Hematopoietic multipotent progenitor cell treated with erythropoietin and hydrocortisone succinate and interleukin-3 and kit ligand, for 6 days (in vitro differentiated cells): ENCODE measurements around the gene SMC1B.
A peak's percentile ranks its signal among the peaks of the same experiment; 100 is the strongest.
"Not testable (repeated sequence)": the region's sequence is repeated elsewhere in the genome, so short reads cannot be mapped to it uniquely, and the experiment has no call there.

Source experiments
- DNase-seq: peaks from one replicate; pipeline ENCODE4 v3.0.0-alpha.2; 2015

Gene SMC1B

DNA sequence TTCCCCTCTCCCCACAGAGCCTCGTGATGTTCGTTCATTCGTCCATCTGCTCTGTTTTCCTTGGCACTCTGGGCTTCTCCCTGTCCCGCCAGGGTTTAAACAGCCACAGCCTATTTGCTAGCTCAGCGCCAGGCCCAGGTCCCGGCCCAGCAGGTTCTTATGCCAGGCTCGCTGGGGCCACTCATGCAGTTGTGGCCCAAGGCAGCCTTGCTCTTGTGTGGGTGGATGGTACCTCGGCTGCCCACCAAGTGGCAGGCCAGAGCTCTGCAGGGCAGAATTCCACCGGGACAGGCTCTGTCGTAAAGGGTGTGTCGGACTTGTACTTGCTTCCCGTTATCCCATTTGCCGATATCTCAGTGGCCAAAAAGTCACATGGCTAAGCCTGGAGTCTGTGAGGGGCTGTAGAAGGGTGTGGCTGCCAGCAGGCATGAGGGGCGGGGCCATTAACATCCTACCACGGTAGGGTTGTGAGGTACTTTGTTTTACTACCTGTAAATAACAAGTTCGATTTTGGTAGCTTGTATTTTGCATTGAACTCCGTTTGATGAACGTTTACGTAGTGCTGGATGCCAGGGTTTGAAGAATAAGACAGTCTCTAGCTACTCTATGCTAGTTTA lies 95.7 kb downstream of the SMC1B start:
- DNase-seq = no peak

DNA sequence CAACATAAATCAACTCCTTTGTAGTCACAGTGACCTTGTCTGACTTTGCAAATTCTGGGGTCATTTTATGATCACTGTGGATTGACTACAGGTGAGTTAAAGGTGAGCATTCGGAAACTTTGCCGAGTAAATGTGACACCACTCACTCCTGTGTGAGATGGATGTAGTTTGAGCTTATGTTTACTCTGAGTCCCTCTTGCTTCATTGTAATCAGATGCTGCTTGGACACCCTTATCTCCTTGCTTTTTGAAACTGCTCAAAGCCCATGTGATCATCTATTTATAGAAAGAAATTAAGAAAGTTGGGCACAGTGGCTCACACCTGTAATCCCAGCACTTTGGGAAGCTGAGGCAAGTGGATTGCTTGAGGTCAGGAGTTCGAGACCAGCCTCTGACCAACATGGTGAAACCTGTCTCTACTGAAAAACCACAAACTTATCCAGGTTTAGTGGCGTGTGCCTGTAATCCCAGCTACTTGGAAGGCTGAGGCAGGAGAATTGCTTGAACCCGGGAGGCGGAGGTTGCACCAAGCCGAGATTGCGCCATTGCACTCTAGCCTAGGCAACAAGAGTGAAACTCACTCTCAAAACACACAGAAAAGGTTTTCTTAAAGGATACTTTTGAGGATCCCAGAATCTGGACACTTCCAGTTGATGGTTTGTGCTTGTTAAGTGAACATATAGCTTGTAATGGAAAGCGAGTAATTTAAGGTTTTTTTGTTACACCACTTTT lies 96.4 kb downstream of the SMC1B start:
- DNase-seq = no peak

DNA sequence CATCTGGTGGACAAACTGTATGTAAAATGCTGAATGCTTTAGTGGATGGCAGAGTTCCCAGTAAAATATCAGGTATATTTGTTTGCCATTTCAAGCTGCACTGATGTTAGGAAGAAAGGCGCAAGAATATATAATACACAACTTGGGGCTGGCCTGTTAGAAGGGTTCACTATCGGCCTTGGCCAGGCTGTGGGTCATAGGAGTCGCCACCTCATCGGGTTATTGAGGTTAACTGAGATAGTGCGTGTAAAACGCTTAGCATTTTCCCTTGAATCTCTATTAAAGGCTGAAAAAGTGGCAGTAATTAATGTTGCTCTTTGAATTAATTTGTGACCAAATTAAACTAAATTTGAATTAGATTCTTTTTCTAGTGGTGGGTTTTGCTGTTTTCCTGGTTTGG lies 98.6 kb downstream of the SMC1B start:
- DNase-seq = peak; percentile 81

DNA sequence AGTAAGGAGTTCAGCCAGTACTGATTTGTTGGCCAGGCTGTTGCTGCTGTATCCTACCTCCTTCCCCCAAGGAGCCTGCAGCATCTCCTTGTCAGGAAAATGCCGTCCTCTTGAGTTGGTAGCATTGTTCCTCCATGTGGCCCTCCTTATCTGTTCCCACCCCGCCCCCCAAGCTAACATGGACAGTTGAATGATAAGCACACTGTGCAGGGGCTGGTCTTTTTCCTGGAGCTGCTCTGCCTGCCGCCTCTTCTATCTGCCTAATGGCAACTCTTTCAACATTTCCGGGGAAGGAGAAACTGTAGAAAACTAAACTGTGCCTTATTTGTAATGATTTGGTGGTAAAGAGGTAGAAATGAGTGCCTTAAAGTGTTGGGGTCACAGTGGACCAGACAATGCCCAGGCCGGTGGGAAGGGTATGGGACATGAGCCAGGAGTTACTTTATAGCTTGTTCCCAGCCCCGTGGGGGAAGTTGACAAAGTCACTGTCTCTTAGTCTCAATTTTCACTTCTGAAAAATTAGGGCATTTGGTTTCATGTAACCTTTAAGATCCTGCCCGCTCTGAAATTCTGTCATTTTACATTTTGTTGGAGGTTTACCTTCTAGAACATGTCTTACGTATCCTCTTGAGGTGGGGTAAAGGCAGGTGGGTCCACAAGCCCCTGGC lies 99.2 kb downstream of the SMC1B start:
- DNase-seq = peak; percentile 96

DNA sequence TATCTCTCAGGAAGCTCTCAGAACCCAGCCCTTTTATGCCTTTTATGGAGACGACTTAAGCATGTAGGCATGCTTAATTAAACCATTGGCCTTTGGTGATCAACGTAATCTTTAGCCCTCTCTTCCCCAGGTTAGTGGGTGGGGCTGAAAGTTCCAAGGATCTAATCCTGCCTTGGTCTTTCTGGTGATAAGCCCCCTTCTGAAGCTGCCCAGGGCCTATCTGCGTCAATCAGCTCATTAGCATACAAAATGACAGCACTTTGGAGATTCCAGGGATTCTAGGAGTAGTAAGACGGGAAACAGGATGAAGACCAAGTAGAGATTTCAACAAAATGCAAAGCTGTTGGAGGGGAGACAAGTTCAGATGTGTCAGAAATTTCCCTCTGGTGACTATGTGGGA lies 100.5 kb downstream of the SMC1B start:
- peak; percentile 39 for DNase-seq

DNA sequence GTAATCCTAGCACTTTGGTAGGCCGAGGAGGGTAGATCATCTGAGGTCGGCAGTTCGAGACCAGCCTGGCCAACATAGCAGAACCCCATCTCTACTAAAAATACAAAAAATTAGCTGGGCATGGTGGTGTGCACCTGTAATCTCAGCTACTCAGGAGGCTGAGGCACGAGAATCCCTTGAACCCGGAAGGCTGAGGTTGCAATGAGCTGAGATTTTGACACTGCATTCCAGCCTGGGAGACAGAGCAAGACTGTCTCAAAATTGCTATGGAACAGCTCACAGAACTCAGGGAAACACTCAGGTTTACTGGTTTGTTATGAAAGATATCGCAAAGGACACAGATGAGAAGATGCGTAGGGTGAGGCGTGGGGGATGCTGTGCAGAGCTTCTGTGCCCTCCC lies 101.0 kb downstream of the SMC1B start:
- DNase-seq = no peak

DNA sequence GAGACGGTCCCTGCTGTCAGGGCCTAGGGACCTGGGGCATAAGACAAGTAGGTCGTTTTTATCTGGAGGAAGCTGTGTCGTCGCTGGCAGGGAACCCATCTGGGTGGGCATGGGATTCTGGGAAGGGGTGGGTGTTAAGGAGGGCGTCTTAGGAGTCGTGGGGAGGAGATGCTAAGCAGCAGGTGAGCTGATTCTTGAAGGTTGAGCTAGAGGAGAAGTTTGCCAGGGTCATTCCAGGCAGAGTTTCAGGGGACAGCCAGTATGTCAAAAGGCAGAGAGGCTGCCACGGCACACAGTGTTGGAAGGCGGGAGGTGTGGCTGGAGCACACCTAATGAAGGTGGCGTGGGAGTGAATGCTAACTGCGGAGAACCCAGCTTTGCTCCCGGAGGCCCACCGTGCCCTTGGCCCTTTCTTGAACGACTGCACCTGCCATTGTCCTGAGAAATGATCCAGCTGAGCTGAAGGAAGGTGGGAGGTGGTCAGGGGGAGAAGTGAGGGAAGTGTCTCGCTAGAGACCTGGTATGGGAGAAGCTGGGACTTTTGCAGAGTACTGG lies 102.3 kb downstream of the SMC1B start:
- peak; percentile 22 for DNase-seq

DNA sequence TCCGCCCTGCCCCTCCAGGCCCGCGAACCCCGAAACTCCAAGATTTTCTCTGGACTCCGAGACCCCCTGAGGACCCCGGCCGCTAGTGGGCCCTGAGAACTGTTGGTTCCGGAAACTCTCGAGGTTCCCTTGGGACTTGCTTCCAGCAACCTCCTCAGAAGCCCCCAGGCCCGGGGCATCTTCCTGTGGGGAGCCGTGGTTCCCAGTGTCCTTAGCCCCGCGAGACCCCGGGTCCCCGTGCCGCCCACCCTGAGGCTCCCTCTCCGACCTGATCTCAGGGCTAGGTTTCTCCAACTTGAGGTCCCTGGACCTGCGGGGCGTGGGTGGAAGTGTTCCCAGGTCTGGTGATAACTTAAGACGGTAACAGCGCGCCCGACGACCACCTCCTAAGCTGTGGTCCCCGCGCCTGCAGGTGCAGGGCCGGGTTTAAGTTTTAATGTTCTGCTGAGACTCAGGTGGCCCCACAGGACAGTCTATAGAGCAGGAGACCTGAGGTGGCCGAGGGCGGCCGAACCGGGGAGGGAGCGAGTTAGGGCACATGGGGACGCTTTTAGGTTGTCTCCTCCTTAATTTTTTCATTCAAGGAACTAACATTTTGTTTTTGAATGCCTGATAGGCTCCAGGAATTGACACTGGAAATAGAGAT lies 102.9 kb downstream of the SMC1B start:
- peak; percentile 23 for DNase-seq

DNA sequence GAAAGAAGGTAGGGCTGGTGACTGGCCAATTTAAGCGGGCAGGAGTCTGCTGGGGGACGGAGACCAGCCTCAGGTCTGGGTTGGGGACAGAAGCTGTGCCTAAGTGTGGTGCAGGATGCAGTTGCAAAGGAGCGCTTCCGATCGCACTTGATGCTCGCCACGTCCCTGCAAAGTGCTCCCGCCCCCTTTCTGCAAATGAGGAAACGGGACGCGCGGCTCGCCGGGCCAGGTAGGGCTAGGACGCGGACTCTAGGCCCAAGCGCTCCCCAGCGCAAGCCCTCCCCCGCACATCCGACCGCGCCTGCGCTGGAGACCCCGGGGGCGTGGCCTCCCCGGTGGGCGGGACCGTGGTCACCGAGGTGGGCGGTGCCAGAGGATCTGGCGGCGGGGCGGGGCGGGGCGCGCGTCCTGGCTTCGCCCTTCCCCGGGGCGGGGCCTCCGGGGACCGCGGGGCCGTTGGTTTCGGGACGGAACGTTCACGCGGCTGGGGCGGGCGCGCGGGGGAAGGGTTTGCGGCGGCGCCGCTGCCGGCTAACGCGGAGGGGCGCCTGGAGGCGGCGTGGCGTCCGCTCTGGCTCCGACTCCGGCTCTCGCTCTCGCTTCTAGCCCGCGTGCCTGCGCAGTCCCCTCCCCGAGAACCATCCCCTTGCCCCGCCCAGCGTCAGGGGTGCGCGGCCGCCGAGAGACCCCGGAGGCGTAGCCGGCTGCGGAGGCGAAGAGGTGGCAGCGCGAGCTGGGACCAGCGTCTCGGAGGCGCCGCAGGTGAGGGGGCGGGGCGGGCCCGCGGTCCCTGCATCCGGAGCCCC lies 103.8 kb downstream of the SMC1B start, which contains the start of gene FAM118A:
Gene FAM118A, plus strand, starts transcription at position 513 of the 806 bp plus-strand sequence. CDS start 12,446 bp downstream, outside the sequence.
- DNase-seq = peak; percentile 93

DNA sequence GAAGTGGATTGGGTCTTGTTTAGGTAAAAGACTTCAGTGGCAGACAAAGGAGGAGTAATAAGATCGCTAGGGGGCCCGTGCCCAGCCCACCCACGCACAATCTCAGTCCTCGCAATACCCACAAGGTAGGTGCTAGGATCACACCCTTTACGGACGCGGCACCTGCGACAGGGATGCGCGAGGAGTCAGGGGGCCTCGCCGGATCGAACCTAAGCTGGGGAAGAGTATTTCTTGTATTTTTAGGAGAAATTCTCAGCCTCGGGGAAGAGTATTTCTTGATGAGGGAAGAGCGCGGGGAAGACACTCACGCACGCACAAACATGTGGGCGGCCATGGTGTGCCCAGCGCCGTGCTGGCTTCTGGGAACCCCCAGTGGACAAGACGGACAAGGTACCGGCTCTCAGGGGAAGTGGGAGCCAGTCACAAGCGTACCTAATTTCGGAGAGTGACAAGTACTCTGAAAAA lies 104.4 kb downstream of the SMC1B start:
- no peak for DNase-seq

DNA sequence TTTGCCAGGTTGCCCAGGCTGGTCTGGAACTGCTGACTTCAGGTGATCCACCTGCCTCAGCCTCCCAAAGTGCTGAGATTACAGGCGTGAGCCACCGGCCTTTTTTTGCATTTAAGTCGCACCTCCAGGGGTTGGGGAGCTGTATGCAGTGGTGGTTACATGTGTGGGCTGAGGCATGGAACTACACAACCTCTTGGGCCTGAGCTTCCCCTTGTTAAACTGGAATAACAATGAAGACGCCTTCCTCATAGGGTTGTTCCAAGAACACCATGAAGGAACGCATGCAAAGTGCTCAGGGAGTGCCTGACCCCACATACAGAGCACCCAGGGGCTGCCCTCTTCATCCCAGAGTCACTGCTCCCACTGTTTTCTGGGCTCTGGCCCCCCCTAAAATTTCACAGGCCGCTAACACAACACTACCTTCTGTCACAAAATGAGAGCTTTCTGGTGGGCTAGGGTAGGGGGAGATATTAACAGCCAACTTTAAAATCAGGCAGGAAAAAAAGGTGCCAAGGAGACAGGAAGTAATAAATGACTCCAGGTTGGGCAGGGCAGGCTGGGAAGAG lies 104.9 kb downstream of the SMC1B start:
- peak; percentile 42 for DNase-seq

DNA sequence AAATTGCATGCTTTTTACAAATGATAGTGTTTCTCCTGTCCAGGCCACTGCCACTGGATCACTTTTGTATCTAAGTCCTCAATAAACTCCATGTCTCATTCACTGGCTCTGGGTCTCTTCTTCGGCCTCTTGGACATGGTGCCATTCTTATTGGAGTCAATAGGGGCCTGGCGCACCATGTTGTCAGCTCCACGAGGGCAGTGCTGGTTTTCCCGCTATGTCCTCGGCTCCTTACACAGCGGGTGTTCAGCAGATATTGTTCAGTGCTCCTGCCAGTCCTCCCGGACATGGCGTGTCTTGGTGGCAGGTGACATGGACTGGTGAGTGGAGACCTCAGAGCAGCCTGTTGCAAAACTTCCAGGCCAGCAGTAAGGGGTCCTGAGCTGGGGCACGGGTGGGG lies 107.3 kb downstream of the SMC1B start:
- no peak for DNase-seq

DNA sequence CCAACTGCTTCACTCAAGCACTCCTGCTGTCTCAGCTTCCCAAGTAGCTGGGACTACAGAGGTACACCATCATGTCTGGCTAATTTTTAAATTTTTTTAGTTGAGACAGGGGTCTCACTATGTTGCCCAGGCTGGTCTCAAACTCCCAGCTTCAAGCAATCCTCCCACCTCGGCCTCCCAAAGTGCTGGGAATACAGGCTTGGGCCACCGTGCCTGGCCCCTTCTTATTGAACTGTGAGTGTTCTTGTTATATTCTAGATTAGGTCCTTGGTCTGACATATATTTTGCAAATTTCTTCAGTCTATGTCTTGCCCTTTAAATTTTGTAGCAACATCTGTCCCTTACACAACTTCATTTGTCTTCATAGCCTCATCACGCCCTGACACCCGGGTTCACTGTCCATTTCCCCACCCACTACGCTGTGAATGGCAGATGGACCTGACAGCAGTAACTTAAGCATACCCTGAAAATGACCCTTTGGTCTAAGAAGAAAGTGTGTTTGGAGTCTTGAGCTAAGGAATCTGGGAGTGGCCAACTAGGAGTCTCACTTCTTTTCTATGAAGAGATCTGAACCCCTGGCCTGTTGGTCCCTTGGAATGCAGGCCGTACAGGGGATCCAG lies 107.8 kb downstream of the SMC1B start:
- no peak for DNase-seq

DNA sequence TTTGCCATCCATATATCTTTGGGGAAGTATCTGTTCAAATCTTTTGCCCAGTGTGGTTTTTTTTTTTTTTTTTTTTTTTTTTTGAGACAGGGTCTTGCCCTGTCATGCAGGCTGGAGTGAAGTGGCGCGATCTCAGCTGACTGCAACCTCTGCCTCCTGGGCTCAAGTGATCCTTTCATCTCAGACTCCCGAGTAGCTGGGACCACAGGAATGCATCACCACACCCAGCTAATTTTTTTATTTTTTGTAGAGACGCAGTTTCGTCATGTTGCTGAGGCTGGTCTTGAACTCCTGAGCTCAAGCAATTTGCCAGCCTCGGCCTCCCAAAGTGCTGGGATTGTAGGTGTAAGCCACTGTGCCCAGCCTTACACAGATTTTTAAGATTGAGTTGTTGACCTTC lies 108.4 kb downstream of the SMC1B start:
- no peak for DNase-seq

DNA sequence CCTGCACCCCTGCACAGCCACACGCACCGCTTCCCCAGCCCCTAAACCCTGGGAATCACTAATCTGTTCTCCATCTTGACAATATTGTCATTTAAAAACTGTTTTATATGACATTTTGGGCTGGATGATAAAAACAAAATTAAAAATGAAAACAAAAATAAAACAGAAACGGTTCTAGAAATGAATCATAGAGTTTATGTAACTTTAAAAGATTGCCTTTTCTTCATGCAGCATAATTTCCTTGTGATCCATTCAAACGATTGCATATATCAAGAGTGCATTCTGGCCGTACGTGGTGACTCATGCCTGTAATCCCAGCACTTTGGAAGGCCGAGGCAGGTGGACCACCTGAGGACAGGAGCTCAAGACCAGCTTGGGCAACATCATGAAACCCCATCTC lies 110.2 kb downstream of the SMC1B start:
- no peak for DNase-seq

DNA sequence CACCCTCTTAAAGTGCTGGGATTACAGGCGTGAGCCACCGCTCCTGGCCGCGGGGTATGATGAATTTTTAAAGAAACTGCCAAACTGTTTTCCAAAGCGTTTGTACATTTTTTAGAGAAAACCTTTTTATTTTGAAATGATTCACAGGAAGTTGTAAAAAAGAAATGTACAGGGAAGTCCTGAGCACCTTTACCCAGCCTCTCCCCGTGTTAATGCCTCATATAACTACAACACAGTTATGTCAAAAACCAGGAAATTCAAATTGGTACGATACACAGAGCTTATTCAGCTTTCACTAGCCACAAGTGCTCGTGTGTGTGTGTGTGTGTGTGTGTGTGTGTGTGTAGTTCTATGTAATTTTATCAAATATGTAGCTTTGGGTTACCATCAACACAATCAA lies 110.6 kb downstream of the SMC1B start:
- no peak for DNase-seq

DNA sequence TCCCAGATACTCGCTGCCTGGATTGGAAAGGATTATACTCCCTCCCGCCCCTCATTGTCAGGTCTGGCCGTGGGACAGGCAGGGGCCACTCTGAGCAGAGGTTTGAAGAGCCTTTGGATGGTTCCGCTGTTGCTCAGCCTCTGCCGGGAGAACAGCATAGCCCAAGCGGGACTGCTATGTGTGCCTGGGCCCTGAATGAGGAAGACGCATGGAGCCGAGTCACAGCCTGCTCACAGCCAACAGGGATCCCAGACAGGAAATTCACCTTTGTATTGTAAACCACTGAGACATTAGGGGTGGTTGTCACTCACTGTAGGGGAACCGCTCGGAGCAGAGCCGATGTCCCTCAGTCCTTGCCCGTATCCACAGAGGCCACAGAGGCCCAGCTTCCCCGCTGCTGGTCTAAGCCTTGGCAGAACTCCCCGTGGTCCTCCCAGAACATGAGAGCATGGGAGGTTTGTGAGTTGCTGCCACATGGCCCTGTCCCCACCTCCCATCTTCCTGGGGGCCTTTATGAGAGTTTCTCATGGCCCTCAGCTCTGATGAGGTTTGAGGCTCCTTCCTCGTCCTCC lies 114.4 kb downstream of the SMC1B start:
- DNase-seq = no peak

DNA sequence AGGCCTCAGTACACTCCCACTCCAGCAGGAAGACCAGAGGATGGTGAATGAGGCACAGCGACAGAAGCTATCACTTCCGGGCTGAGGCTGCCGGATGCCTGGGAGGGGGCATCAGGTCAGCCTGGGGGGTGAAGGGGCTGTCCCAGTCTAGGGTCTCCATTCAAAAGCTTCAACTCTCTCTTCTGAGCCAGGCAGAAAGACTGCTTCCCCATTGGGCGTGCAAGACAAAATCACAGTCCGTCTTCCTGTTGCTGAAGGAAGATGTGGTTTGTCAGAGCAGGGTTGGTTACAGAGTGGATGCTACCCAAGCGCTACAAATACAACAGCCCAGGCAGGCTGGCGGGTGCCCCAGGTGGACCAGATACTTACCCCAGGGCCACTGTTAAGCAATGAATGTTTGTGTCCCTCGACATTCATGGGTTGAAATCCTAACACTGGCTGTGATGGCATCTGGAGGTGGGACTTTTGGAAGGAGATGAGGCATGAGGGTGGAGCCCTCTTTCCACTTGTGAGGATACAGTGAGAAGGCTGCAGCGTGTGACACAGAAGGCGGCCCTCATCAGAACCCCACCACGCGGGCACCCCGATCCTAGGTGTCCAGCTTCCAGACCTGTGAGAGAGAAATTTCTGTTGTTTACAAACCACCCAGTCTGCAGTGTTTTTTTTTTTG lies 116.6 kb downstream of the SMC1B start:
- no peak for DNase-seq

DNA sequence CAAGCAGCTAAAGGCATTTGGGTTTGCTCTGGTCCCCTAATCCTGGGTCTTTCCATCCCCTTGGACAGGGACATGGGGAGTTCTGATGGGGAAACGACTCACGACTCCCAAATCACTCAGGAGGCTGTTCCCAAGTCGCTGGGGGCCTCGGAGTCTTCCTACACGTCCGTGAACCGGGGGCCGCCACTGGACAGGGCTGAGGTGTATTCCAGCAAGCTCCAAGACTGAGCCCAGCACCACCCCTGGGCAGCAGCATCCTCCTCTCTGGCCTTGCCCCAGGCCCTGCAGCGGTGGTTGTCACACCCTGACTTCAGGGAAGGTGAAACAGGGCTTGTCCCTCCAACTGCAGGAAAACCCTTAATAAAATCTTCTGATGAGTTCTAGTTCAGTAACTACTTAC lies 117.9 kb downstream of the SMC1B start:
- DNase-seq = no peak

DNA sequence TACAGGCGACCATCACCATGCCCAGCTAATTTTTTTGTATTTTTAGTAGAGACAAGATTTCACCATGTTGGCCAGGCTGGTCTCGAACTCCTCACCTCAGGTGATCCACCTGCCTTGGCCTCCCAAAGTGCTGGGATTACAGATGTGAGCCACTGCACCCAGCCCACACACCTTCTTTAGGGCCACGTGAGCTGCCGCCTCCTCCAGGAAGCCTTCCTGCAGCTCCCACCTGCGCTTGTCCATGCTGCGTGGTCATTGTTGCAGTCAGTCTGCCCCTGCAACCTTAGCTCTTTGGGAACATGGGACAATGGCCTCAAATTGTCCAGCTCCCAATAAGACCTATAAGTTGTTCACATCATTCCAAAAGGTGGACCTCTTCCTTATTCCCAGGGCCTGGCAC lies 118.4 kb downstream of the SMC1B start:
- not testable (repeated sequence) for DNase-seq
